GM21515 (cell line): Measurements from ENCODE around the gene MT1F.
"Not testable (repeated sequence)": the region's sequence is repeated elsewhere in the genome, so short reads cannot be mapped to it uniquely, and the experiment has no call there.

Source experiments
- ATAC-seq: cut with Tn5 transposase; IDR thresholded peaks from one replicate; pipeline ENCODE4 v1.9.1; 2021; ENCODE audit not compliant: unreplicated experiment

MT1F gene

GRCh38 chr16:56657555-56658326 is at the start of gene MT1F:
Gene MT1F (plus strand): TSS chr16:56657959. CDS start chr16:56658059, 100 bp downstream.
- no peak for ATAC-seq

- ATAC-seq: peak; percentile 92
These were observed 49.5 kb upstream of the MT1F start, which contains the start of gene MT2A for GRCh38 chr16:56608043-56608875. Gene MT2A (plus strand): TSS chr16:56608584. CDS start chr16:56608656, 72 bp downstream.

- no peak for ATAC-seq
These were observed 48.8 kb upstream of the MT1F start for GRCh38 chr16:56608876-56609462.

GRCh38 chr16:56609463-56609921 is 48.3 kb upstream of the MT1F start:
- peak; percentile 43 for ATAC-seq

- ATAC-seq: no peak
These were observed 47.6 kb upstream of the MT1F start for GRCh38 chr16:56610017-56610608.

GRCh38 chr16:56610609-56611111 is 47.1 kb upstream of the MT1F start:
- ATAC-seq: no peak

GRCh38 chr16:56611281-56611833 is 46.4 kb upstream of the MT1F start:
- ATAC-seq: no peak

GRCh38 chr16:56613706-56614105 is 44.1 kb upstream of the MT1F start:
- ATAC-seq: no peak

- no peak for ATAC-seq
These were observed 43.2 kb upstream of the MT1F start for GRCh38 chr16:56614549-56614991.

- ATAC-seq: no peak
These were observed 42.4 kb upstream of the MT1F start for GRCh38 chr16:56615353-56615752.

GRCh38 chr16:56616608-56617211 is 41.0 kb upstream of the MT1F start:
- ATAC-seq: no peak

- no peak for ATAC-seq
These were observed 40.3 kb upstream of the MT1F start for GRCh38 chr16:56617212-56618085.

- ATAC-seq: no peak
These were observed 39.6 kb upstream of the MT1F start for GRCh38 chr16:56618138-56618537.

- no peak for ATAC-seq
These were observed 37.3 kb upstream of the MT1F start for GRCh38 chr16:56620339-56620897.

- not testable (repeated sequence) for ATAC-seq
These were observed 35.9 kb upstream of the MT1F start for GRCh38 chr16:56621665-56622445.

- ATAC-seq: not testable (repeated sequence)
These were observed 34.6 kb upstream of the MT1F start for GRCh38 chr16:56623184-56623583.

GRCh38 chr16:56623637-56624036 is 34.1 kb upstream of the MT1F start:
- no peak for ATAC-seq
